GM10266 (cell line): ENCODE measurements around the gene DEFB108B.
"Not testable (repeated sequence)": the region's sequence is repeated elsewhere in the genome, so short reads cannot be mapped to it uniquely, and the experiment has no call there.

Source experiments
- DNase-seq: peaks from one replicate; pipeline ENCODE4 v3.0.0; 2012; ENCODE audit errors: extremely low spot score
- TF ChIP-seq, protein P1 (sequence below): IDR thresholded peaks from 2 replicates; pipeline ENCODE4 v1.5.1; 2012; ENCODE audit warnings: mild to moderate bottlenecking, low read depth; ENCODE audit not compliant: control insufficient read depth, insufficient read depth; ENCODE audit errors: missing control alignments

The DEFB108B gene

GRCh38 chr11:71800335-71800953 is 32.6 kb upstream of the DEFB108B start:
- TF ChIP-seq, protein P1, sequence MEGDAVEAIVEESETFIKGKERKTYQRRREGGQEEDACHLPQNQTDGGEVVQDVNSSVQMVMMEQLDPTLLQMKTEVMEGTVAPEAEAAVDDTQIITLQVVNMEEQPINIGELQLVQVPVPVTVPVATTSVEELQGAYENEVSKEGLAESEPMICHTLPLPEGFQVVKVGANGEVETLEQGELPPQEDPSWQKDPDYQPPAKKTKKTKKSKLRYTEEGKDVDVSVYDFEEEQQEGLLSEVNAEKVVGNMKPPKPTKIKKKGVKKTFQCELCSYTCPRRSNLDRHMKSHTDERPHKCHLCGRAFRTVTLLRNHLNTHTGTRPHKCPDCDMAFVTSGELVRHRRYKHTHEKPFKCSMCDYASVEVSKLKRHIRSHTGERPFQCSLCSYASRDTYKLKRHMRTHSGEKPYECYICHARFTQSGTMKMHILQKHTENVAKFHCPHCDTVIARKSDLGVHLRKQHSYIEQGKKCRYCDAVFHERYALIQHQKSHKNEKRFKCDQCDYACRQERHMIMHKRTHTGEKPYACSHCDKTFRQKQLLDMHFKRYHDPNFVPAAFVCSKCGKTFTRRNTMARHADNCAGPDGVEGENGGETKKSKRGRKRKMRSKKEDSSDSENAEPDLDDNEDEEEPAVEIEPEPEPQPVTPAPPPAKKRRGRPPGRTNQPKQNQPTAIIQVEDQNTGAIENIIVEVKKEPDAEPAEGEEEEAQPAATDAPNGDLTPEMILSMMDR, result peak; percentile 98
- DNase-seq, result peak; percentile 63

- DNase-seq, result not testable (repeated sequence)
These were observed 32.0 kb upstream of the DEFB108B start for GRCh38 chr11:71801026-71801425.

DNA sequence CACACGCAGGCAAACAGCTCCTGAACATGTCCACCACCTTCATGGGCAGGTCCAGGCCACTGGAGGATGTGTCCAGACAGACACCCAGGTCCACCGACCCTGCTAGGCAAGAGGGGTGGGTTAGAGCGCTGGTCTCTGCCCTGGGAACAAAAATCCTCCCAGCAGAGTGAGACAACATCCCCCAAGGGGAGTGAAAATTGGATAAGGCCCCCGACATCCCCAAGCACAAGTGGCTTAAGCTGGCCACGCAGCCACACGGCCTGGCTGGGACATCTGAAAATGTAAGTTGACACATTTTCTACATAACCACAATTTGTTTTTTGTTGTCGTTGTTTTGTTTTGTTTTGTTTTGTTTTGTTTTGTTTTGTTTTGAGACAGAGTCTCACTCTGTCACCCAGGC is 30.1 kb upstream of the DEFB108B start:
- not testable (repeated sequence) for DNase-seq

DNA sequence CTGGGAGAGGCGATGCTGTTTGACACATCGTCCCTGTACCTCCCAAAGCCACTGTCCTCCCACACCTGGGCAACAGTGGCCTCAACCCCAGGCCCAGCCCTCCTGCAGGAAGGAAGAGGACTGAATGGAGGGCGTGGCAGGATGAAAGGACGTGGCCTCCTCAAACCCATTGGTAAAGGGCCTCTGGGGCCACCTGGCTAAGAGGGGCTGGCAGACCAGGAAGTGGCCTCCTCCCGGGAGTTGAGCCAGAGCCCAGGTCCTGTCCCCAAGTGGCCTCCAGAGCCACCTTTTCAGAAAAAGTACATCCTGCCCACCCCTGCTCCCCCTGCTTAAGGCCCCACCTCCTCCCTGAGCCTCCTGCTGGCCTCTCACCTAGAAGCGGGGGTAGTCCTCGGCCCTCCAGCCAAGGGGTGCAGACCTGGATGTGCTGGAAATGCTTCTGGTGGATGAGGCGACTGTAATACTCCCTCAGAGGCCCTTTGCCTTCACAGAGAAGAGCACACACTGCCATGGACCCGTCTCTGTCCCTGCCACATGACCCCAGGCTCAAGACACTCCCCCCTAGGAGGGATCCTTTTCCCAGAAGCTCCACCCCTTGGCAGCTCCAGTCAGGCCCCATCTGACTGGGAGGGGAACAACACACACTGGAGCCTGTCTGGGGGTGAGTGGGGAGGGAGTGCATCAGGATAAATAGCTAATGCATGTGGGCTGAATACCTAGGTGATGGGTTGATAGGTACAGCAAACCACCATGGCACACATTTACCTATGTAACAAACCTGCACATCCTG is 28.6 kb upstream of the DEFB108B start:
- not testable (repeated sequence) for DNase-seq

- DNase-seq, result not testable (repeated sequence)
These were observed 20.5 kb upstream of the DEFB108B start for GRCh38 chr11:71812529-71812928.

DNA sequence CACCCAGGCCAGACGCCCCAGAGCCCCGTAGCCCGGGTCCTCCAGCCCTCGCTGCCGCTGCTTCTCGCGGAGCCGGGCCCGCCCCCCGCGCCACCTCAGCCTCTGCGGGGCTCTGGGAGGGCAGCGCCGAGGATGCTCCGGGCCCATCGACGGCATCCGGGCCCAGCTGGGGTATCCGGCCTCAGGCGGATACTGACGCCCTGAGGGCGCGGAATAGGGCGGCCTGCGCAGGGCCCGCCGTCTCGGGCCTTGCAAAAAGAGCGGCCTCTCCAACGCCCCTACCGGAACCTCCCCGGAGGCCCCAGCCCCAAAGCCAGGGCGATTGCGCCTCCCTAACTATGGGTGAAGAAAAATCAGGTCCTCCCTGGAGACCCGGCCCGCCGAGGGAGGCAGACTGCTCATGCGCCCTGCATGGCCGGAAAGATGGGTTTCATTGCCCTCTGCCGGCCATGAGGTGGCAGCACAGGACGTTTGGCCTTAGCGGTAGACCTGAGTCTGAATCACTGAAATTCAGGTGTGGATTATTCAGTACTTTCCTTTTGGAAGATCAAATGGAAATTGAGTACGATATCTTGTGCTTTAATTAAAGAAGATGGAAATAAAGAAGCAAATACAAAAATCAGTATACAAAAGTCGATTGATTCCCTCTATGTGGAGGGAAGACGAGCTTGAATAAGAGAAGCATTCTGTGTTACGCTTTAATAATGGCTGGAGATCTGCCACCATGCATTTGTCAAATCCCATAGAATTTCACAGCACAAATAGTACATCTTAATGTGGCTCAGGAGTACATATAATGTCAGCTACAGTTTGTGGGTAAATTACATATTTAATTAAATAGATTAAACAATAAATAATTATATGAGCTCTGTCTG is 19.3 kb upstream of the DEFB108B start:
- TF ChIP-seq, protein P1, result peak; percentile 86
- peak; percentile 76 for DNase-seq

- not testable (repeated sequence) for DNase-seq
These were observed 11.5 kb upstream of the DEFB108B start for GRCh38 chr11:71821539-71821938.

GRCh38 chr11:71829247-71829646 is 3.8 kb upstream of the DEFB108B start:
- not testable (repeated sequence) for DNase-seq

GRCh38 chr11:71829686-71830085 is 3.3 kb upstream of the DEFB108B start:
- DNase-seq, result not testable (repeated sequence)

GRCh38 chr11:71842720-71843119 is 9.7 kb downstream of the DEFB108B start:
- DNase-seq, result not testable (repeated sequence)

DNA sequence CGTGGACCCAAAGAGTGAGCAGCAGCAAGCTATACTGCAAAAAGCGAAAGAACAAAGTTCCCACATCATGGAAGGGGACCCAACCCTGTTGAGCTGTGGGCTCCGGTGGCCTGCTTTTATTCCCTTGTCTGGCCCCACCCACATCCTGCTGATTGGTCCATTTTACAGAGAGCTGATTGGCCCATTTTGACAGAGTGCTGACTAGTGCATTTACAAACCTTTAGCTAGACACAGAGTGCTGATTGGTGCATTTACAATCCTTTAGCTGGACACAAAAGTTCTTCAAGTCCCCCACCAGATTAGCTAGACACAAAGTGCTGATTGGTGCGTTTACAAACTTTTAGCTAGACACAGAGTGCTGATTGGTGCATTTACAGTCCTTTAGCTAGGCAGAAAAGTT is 10.4 kb downstream of the DEFB108B start:
- not testable (repeated sequence) for DNase-seq

DNA sequence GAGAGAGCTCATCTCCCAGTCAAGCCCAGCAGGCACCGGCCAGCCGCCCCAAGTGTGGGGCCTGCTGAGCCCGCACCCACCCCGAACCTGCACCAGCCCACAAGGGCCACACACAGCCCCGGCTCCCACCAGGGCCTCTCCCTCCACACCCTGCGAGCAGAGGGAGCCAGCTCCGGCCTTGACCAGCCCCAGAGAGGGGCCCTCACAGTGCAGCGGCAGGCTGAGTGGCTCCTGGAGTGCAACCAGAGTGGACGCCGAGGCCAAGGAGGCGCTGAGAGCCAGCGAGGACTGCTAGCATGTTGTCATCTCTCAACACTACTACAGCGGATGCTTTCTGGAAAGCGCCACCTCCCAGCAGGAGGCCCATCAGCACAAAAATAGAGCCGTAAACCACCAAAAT is 10.9 kb downstream of the DEFB108B start:
- DNase-seq, result no peak
- TF ChIP-seq, protein P1, result no peak

DNA sequence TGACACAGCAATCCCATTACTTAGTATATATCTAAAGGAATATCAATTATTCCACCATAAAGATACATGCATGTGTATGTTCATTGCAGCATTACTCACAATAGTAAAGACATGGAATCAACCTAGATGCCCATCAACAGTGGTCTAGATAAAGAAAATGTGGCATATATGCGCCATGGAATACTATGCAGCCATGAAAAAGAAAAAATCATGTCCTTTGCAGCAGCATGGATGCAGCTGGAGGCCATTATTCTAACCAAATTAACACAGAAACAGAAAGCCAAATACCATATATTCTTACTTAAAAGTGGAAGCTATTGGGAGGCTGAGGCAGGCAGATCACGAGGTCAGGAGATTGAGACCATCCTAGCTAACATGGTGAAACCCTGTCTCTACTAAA is 20.9 kb downstream of the DEFB108B start:
- not testable (repeated sequence) for DNase-seq

GRCh38 chr11:71855880-71856279 is 22.9 kb downstream of the DEFB108B start:
- not testable (repeated sequence) for DNase-seq

DNA sequence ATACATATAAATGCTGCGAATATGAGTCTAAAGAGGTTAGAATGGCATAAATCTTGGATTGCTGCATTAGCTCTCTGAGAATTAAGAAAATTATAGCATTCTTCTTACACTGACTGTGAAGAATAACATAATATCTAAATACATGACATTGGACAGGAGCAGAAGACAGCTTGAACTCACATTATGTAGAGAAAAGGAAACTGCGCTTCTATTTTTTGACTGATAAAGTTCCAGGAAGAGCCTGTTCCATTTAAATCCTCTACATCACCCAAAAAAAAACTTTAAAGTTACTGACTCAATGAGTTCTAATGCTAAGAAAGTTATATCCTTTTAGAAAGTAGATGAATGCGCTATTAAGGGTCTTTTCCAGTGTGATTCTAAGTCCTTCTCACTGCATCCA is 27.8 kb downstream of the DEFB108B start:
- not testable (repeated sequence) for DNase-seq
